Panc1 (cell line): ENCODE data around the gene BTLA.
"Not testable (repeated sequence)": the region's sequence is repeated elsewhere in the genome, so short reads cannot be mapped to it uniquely, and the experiment has no call there.

Source experiments
- POLR2AphosphoS5 ChIP-seq: IDR thresholded peaks from 2 replicates; pipeline ENCODE4 v1.6.1; 2012; ENCODE audit warnings: mild to moderate bottlenecking, low read depth, low read length, moderate library complexity
- REST ChIP-seq, 2 experiments: IDR thresholded peaks; 2 replicates each; pipeline ENCODE4 v1.6.1; 2011 to 2012; ENCODE audit warnings: low read depth in 2 of 2, control low read depth in 1 of 2, low read length in 1 of 2, mild to moderate bottlenecking in 1 of 2, moderate library complexity in 1 of 2; ENCODE audit not compliant: insufficient read depth in 1 of 2
- SIN3A ChIP-seq: IDR thresholded peaks from 2 replicates; pipeline ENCODE4 v1.6.1; 2012; ENCODE audit warnings: low read depth, mild to moderate bottlenecking, low read length, moderate library complexity, borderline replicate concordance; ENCODE audit not compliant: insufficient read depth
- TCF7L2 ChIP-seq: IDR thresholded peaks from 2 replicates; pipeline ENCODE4 v1.6.1; 2011; ENCODE audit warnings: mild to moderate bottlenecking, low read depth, low read length, inconsistent platforms
- TF ChIP-seq, protein P1 (sequence below): fragments of 450-650 bp; IDR thresholded peaks from 2 replicates; pipeline ENCODE4 v1.5.1; 2017; ENCODE audit warnings: mild to moderate bottlenecking

- TF ChIP-seq, protein P1, sequence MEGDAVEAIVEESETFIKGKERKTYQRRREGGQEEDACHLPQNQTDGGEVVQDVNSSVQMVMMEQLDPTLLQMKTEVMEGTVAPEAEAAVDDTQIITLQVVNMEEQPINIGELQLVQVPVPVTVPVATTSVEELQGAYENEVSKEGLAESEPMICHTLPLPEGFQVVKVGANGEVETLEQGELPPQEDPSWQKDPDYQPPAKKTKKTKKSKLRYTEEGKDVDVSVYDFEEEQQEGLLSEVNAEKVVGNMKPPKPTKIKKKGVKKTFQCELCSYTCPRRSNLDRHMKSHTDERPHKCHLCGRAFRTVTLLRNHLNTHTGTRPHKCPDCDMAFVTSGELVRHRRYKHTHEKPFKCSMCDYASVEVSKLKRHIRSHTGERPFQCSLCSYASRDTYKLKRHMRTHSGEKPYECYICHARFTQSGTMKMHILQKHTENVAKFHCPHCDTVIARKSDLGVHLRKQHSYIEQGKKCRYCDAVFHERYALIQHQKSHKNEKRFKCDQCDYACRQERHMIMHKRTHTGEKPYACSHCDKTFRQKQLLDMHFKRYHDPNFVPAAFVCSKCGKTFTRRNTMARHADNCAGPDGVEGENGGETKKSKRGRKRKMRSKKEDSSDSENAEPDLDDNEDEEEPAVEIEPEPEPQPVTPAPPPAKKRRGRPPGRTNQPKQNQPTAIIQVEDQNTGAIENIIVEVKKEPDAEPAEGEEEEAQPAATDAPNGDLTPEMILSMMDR, result not testable (repeated sequence)
- not testable (repeated sequence) for TF ChIP-seq REST (IDR thresholded peaks at IDR 0.05; ENCODE audit: insufficient read depth in 1 of 2, low read depth in 2 of 2, low read length in 1 of 2); POLR2AphosphoS5; TCF7L2; SIN3A
These were observed 80.7 kb downstream of the BTLA start for GRCh38 chr3:112418526-112418925.
